Adrenal gland (tissue), 5 donors: ENCODE measurements around the gene GPC5.
"Not testable (repeated sequence)": the region's sequence is repeated elsewhere in the genome, so short reads cannot be mapped to it uniquely, and the experiment has no call there.

Source experiments
- CTCF ChIP-seq, 6 experiments: fragments of 450-650 bp in 4 of 6; fragments of 200-600 bp in 2 of 6; sonication (generic) in 1 of 6; IDR thresholded peaks; 1 replicate in 5 of 6; 2 replicates in 1 of 6; pipeline versions ENCODE4 v1.5.1 to v1.8.0; 2016 to 2021; ENCODE audit warnings: antibody characterized with exemption in 6 of 6, mild to moderate bottlenecking in 2 of 6, moderate library complexity in 1 of 6
- POLR2A ChIP-seq, 2 donors: fragments of 450-650 bp; IDR thresholded peaks; one replicate each; pipeline ENCODE4 v1.6.1; 2017; ENCODE audit warnings: antibody characterized with exemption in 2 of 2, mild to moderate bottlenecking in 2 of 2, moderate library complexity in 1 of 2
- donor health status: DM: no; HTN: no; CAD: no.

- not testable (repeated sequence) for TF ChIP-seq CTCF, POLR2A (IDR thresholded peaks at IDR 0.05)
Measured at GRCh38 chr13:92516878-92517277, 1118.5 kb downstream of the GPC5 start.
